ENCODE results near the gene TEAD3. TPM values are rescaled to one million over a fixed set of nuclear protein-coding genes. Genes with fewer than 3 reads are reported as not detected.

TEAD3 gene
- total RNA-seq, 4 donors from 2014 or later = 11.5 to 14.8 (median 13.5) TPM

GRCh38 chr6:35483490-35483889, 13.4 kb downstream of the TEAD3 start:
- H3K9me3 ChIP-seq = no peaks in the 10 kb centered on the region
- no peak for DNase-seq
- in situ Hi-C loops (cut with MboI; ENCODE audit: low sequenced_read_pairs in 4 of 4) (no loop called here), intact Hi-C loops (cut with DNase I; ENCODE audit: low total_unique reads) (no loop called here)
- no peak for ATAC-seq
- peaks cover 0 to 15% of the 10 kb centered on the region in 2 donors for H3K4me1 ChIP-seq
- no peak overlapping the region for H3K27ac ChIP-seq
- no peak overlapping the region for H3K4me3 ChIP-seq
- TF ChIP-seq, protein P1, sequence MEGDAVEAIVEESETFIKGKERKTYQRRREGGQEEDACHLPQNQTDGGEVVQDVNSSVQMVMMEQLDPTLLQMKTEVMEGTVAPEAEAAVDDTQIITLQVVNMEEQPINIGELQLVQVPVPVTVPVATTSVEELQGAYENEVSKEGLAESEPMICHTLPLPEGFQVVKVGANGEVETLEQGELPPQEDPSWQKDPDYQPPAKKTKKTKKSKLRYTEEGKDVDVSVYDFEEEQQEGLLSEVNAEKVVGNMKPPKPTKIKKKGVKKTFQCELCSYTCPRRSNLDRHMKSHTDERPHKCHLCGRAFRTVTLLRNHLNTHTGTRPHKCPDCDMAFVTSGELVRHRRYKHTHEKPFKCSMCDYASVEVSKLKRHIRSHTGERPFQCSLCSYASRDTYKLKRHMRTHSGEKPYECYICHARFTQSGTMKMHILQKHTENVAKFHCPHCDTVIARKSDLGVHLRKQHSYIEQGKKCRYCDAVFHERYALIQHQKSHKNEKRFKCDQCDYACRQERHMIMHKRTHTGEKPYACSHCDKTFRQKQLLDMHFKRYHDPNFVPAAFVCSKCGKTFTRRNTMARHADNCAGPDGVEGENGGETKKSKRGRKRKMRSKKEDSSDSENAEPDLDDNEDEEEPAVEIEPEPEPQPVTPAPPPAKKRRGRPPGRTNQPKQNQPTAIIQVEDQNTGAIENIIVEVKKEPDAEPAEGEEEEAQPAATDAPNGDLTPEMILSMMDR (IDR thresholded peaks at IDR 0.05 in 4 of 5, conservative IDR thresholded peaks at IDR 0.05 in 1 of 5) = no peak
- TF ChIP-seq POLR2A (IDR thresholded peaks at IDR 0.05) = no peak
- H3K36me3 ChIP-seq = no peaks in the 10 kb centered on the region
- H3K27me3 ChIP-seq = no peaks in the 10 kb centered on the region

DNA sequence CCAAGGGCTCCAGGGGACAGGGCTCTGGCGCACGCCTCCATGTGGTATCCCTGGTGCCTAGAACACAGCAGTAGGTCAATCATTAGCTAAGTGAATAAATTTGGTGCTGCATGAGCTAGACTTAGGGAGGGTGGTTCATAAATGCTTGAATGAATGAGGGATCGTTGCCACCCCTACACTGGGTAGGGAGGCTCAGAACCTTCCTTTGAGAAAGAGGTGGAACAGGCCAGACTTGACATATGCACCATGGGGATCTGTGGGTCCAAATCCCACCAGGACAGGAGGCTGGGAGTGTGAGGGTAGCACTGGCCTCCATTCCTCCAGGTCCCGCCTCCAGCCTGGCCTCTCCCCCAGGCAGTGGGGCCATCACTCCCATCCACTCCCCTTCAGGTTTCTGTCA, 13.8 kb downstream of the TEAD3 start:
- in situ Hi-C loops (cut with MboI; ENCODE audit: low sequenced_read_pairs in 4 of 4) = no loop called here
- intact Hi-C loops (cut with DNase I; ENCODE audit: low total_unique reads) = no loop called here
- Histone ChIP-seq H3K9me3 (no peaks in the 10 kb centered on the region), H3K4me3 (no peak overlapping the region), H3K36me3 (peaks cover 0 to 4% of the 10 kb centered on the region in 2 donors), H3K27ac (no peak overlapping the region), H3K27me3 (no peaks in the 10 kb centered on the region), H3K4me1 (peaks cover 0 to 14% of the 10 kb centered on the region in 2 donors)
- ATAC-seq (no peak), DNase-seq (no peak)
- TF ChIP-seq, protein P1 (IDR thresholded peaks at IDR 0.05 in 4 of 5, conservative IDR thresholded peaks at IDR 0.05 in 1 of 5) = no peak
- TF ChIP-seq POLR2A (IDR thresholded peaks at IDR 0.05) = no peak

DNA sequence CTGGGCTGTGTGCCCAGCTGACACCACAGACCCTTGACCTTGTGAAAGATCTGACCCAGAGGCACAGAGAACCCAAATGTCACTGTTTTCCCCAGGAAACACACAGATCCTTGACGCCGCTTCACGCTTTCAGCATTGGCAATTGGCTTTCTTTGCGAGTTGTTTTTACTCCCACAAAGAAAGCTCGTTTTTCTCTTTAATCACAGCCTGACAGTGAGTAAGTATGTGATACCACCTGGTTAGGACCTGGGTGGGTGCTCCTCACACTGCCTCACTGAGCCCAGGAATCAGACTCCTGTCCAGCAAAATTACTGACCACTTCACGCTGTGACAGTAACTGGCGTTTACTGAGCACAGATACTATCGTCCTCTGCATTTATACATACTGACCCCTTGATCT, 15.7 kb downstream of the TEAD3 start:
- TF ChIP-seq, protein P1 (IDR thresholded peaks at IDR 0.05 in 4 of 5, conservative IDR thresholded peaks at IDR 0.05 in 1 of 5) = no peak
- TF ChIP-seq POLR2A (IDR thresholded peaks at IDR 0.05) = no peak
- in situ Hi-C loops (cut with MboI; ENCODE audit: low sequenced_read_pairs in 4 of 4) = no loop called here
- H3K27ac ChIP-seq = no peak overlapping the region
- H3K4me3 ChIP-seq = no peak overlapping the region
- H3K9me3 ChIP-seq = no peaks in the 10 kb centered on the region
- H3K36me3 ChIP-seq = peaks cover 0 to 4% of the 10 kb centered on the region in 2 donors
- intact Hi-C loops (cut with DNase I; ENCODE audit: low total_unique reads) = no loop called here
- ATAC-seq = no peak
- DNase-seq = no peak
- no peaks in the 10 kb centered on the region for H3K27me3 ChIP-seq
- H3K4me1 ChIP-seq = peaks cover 0 to 6% of the 10 kb centered on the region in 2 donors

- in situ Hi-C loops (cut with MboI; ENCODE audit: low sequenced_read_pairs in 4 of 4) (no loop called here), intact Hi-C loops (cut with DNase I; ENCODE audit: low total_unique reads) (no loop called here)
- DNase-seq = no peak
- TF ChIP-seq, protein P1 (IDR thresholded peaks at IDR 0.05 in 4 of 5, conservative IDR thresholded peaks at IDR 0.05 in 1 of 5) = no peak
- no peak for TF ChIP-seq POLR2A (IDR thresholded peaks at IDR 0.05)
- ATAC-seq = no peak
- no peaks in the 10 kb centered on the region for H3K4me1 ChIP-seq
- H3K36me3 ChIP-seq = peaks cover 0 to 4% of the 10 kb centered on the region in 2 donors
- H3K9me3 ChIP-seq = no peaks in the 10 kb centered on the region
- H3K4me3 ChIP-seq = no peak overlapping the region
- no peak overlapping the region for H3K27ac ChIP-seq
- no peaks in the 10 kb centered on the region for H3K27me3 ChIP-seq
Measured at GRCh38 chr6:35480176-35480575, 16.7 kb downstream of the TEAD3 start.

- ATAC-seq (no peak), DNase-seq (no peak)
- H3K27ac ChIP-seq = no peak overlapping the region
- intact Hi-C loops (cut with DNase I; ENCODE audit: low total_unique reads) = no loop called here
- no peaks in the 10 kb centered on the region for H3K4me1 ChIP-seq
- no peaks in the 10 kb centered on the region for H3K9me3 ChIP-seq
- H3K36me3 ChIP-seq = peaks cover 0 to 12% of the 10 kb centered on the region in 2 donors
- in situ Hi-C loops (cut with MboI; ENCODE audit: low sequenced_read_pairs in 4 of 4) = no loop called here
- no peak for TF ChIP-seq POLR2A (IDR thresholded peaks at IDR 0.05)
- TF ChIP-seq, protein P1 (IDR thresholded peaks at IDR 0.05 in 4 of 5, conservative IDR thresholded peaks at IDR 0.05 in 1 of 5) = no peak
- no peaks in the 10 kb centered on the region for H3K27me3 ChIP-seq
- H3K4me3 ChIP-seq = no peak overlapping the region
Measured at GRCh38 chr6:35478259-35478658, 18.6 kb downstream of the TEAD3 start.

Measured in gastrocnemius medialis (tissue), 4 donors.